Endothelial cell of umbilical vein (primary cell): ENCODE measurements around the gene DPPA2. TPM values are rescaled to one million over a fixed set of nuclear protein-coding genes. Genes with fewer than 3 reads are reported as not detected.

Source experiments
- BruUV-seq: library from RNA; stranded (reverse); fragments of 400-500 nt; replicated peaks from 2 replicates; lab custom pipeline; 2021; lab: Mats Ljungman, UMichigan
- CTCF ChIA-PET: fragments of 300-600, 350-600 bp; sonication (Branson Sonifier 250); formaldehyde crosslinking; loops from one replicate; lab custom pipeline; 2021; ENCODE audit warnings: antibody characterized with exemption, inconsistent platforms; lab: Charles Lee
- POLR2A ChIA-PET: fragments of 300-600, 350-600 bp; sonication (Branson Sonifier 250); formaldehyde crosslinking; loops from one replicate; lab custom pipeline; 2021; ENCODE audit warnings: antibody characterized with exemption, inconsistent platforms; lab: Charles Lee
- DNase-seq: peaks from one replicate; pipeline ENCODE4 v3.0.0-alpha.2; 2011; ENCODE audit warnings: low read depth, low spot score
- FAIRE-seq: peaks from 2 replicates; lab custom pipeline; 2011; peaks lifted over from hg19 to GRCh38; lab: Jason Lieb, UNC
- H2AFZ ChIP-seq: 2 replicates; pipeline ENCODE4 v1.6.0; 2012; ENCODE audit warnings: low read depth, low read length, control low read depth, inconsistent platforms
- H3K27ac ChIP-seq: 2 replicates; pipeline ENCODE4 v1.5.1; 2011; ENCODE audit warnings: low read depth, mild to moderate bottlenecking, control low read depth, low read length, moderate library complexity; ENCODE audit not compliant: insufficient read depth
- H3K27me3 ChIP-seq, 2 experiments: 2 replicates each; pipeline versions ENCODE4 v1.6.0 to v1.6.1; 2011; ENCODE audit warnings: low read length in 2 of 2, mixed read lengths in 1 of 2; ENCODE audit not compliant: control insufficient read depth in 2 of 2, insufficient read depth in 2 of 2
- H3K36me3 ChIP-seq, 2 experiments: 2 replicates in 1 of 2; 3 replicates in 1 of 2; pipeline ENCODE4 v1.5.1; 2011; ENCODE audit warnings: low read length in 2 of 2, mild to moderate bottlenecking in 1 of 2, moderate library complexity in 1 of 2; ENCODE audit not compliant: control insufficient read depth in 2 of 2, insufficient read depth in 2 of 2; ENCODE audit errors: extremely low read depth in 1 of 2
- H3K4me1 ChIP-seq: 3 replicates; pipeline ENCODE4 v1.5.1; 2011; ENCODE audit warnings: mild to moderate bottlenecking, low read length; ENCODE audit not compliant: control insufficient read depth, insufficient read depth; ENCODE audit errors: extremely low read depth
- H3K4me2 ChIP-seq: 2 replicates; pipeline ENCODE4 v1.6.1; 2011; ENCODE audit warnings: low read length, control low read depth, mixed read lengths; ENCODE audit not compliant: insufficient read depth
- H3K4me3 ChIP-seq, 3 experiments: fragments of 200-600 bp in 1 of 3; sonication (generic), shearing (Covaris generic) in 1 of 3; replicated peaks in 1 of 3; 2 replicates each; pipeline ENCODE4 v1.5.1; 2011 to 2016; ENCODE audit warnings: control low read depth in 3 of 3, low read length in 3 of 3, mild to moderate bottlenecking in 2 of 3, inconsistent platforms in 1 of 3, low read depth in 1 of 3, moderate library complexity in 1 of 3; ENCODE audit not compliant: insufficient read depth in 1 of 3
- H3K79me2 ChIP-seq: 2 replicates; pipeline ENCODE4 v1.6.0; 2012; ENCODE audit warnings: low read length, inconsistent platforms; ENCODE audit not compliant: control insufficient read depth, insufficient read depth
- H3K9ac ChIP-seq: replicated peaks from 2 replicates; pipeline ENCODE3; 2011; ENCODE audit warnings: low read length, control low read depth; ENCODE audit not compliant: insufficient read depth; ENCODE audit errors: extremely low read depth
- H3K9me1 ChIP-seq: replicated peaks from 3 replicates; pipeline ENCODE4 v1.6.0; 2011; ENCODE audit warnings: mild to moderate bottlenecking, low read length; ENCODE audit not compliant: control insufficient read depth, insufficient read depth; ENCODE audit errors: extremely low read depth
- H3K9me3 ChIP-seq: replicated peaks from 2 replicates; pipeline ENCODE4 v1.5.1; 2012; ENCODE audit warnings: low read length, inconsistent platforms; ENCODE audit not compliant: control insufficient read depth, insufficient read depth
- H4K20me1 ChIP-seq: replicated peaks from 2 replicates; pipeline ENCODE3; 2011; ENCODE audit warnings: mild to moderate bottlenecking, low read length; ENCODE audit not compliant: control insufficient read depth, insufficient read depth; ENCODE audit errors: extremely low read depth
- CTCF ChIP-seq, 2 donors: IDR thresholded peaks; 1 replicate in 1 of 2; 2 replicates in 1 of 2; pipeline ENCODE4 v1.5.1; 2011; ENCODE audit warnings: low read length in 2 of 2, mild to moderate bottlenecking in 2 of 2, moderate library complexity in 2 of 2, control low read depth in 1 of 2, inconsistent platforms in 1 of 2, low read depth in 1 of 2; ENCODE audit not compliant: insufficient read depth in 1 of 2; ENCODE audit errors: extremely low read depth in 1 of 2
- EZH2 ChIP-seq: IDR thresholded peaks from 2 replicates; pipeline ENCODE4 v1.6.1; 2012; ENCODE audit warnings: borderline replicate concordance, low read depth, mild to moderate bottlenecking, moderate library complexity, low read length, inconsistent platforms; ENCODE audit not compliant: severe bottlenecking
- FOS ChIP-seq: IDR thresholded peaks from 2 replicates; pipeline ENCODE4 v1.6.1; 2011; ENCODE audit warnings: mild to moderate bottlenecking, low read length, moderate library complexity, borderline replicate concordance; ENCODE audit not compliant: insufficient read depth
- GATA2 ChIP-seq: IDR thresholded peaks from 2 replicates; pipeline ENCODE4 v1.7.0; 2011; ENCODE audit warnings: low read depth, mild to moderate bottlenecking, moderate library complexity, mixed read lengths, low read length; ENCODE audit not compliant: insufficient read length, insufficient read depth
- JUN ChIP-seq: IDR thresholded peaks from 2 replicates; pipeline ENCODE4 v1.6.1; 2011; ENCODE audit warnings: borderline replicate concordance, low read depth; ENCODE audit not compliant: insufficient read length, insufficient read depth
- MAX ChIP-seq: IDR thresholded peaks from 2 replicates; pipeline ENCODE4 v1.6.1; 2011; ENCODE audit not compliant: insufficient read depth, insufficient read length
- MYC ChIP-seq: IDR thresholded peaks from one replicate; pipeline ENCODE4 v1.6.1; 2011; ENCODE audit warnings: mild to moderate bottlenecking, low read depth, low read length
- POLR2A ChIP-seq: IDR thresholded peaks from 2 replicates; pipeline ENCODE4 v1.6.1; 2012; ENCODE audit warnings: low read depth, mild to moderate bottlenecking, control low read depth, low read length
- POLR2AphosphoS5 ChIP-seq: IDR thresholded peaks from 2 replicates; pipeline ENCODE4 v1.6.1; 2012; ENCODE audit warnings: low read depth, mild to moderate bottlenecking, control low read depth, low read length, moderate library complexity; ENCODE audit not compliant: insufficient read depth
- dilution Hi-C: fragments of 300-500 bp; cut with MboI; formaldehyde crosslinking; loops from one replicate; pipeline ENCODE4 v1.15.0; 2019; ENCODE audit warnings: low sequenced_read_pairs; ENCODE audit not compliant: extremely low pct_ligation_motif_present
- intact Hi-C: fragments of 100-400 bp; cut with micrococcal nuclease; formaldehyde crosslinking; loops from one replicate; pipeline ENCODE4 v1.10.0; 2022
- polyA plus RNA-seq, 4 experiments: library from polyadenylated mRNA; depleted of rRNA in 3 of 4; stranded (reverse) in 3 of 4; unstranded in 1 of 4; fragments of >200 nt; gene quantifications; 2 replicates each; pipeline versions ENCODE4 v1.2.1 to v1.2.3, GENCODE V29; 2011 to 2012; ENCODE audit warnings: missing spikeins in 1 of 4
- total RNA-seq: library from RNA; stranded (reverse); gene quantifications from 2 replicates; pipeline ENCODE4 v1.2.3, GENCODE V29; 2021

DPPA2 gene
- total and polyA plus RNA-seq, 2 donors (not counting 3 experiments of a cell fraction or from before 2014, with no cell fraction given), result not detected

GRCh38 chr3:109325109-109325508, 8.8 kb upstream of the DPPA2 start:
- no TSS peak for BruUV-seq
- POLR2A ChIA-PET, result no interaction called here
- dilution Hi-C loops, result no loop called here

GRCh38 chr3:109313061-109313460, 3.3 kb downstream of the DPPA2 start:
- H4K20me1 ChIP-seq, result no peaks in the 10 kb centered on the region
- no peaks in the 10 kb centered on the region for H3K36me3 ChIP-seq
- CTCF ChIA-PET, result no interaction called here
- POLR2A ChIA-PET, result no interaction called here
- intact Hi-C loops, result no loop called here
- no peak overlapping the region for H3K9ac ChIP-seq
- FAIRE-seq, result no peak
- no peaks in the 10 kb centered on the region for H3K79me2 ChIP-seq
- dilution Hi-C loops, result no loop called here
- no peak overlapping the region for H2AFZ ChIP-seq
- no TSS peak for BruUV-seq
- H3K4me2 ChIP-seq, result no peak overlapping the region
- TF ChIP-seq GATA2 (no peak), POLR2A (no peak), MAX (no peak), EZH2 (no peak), JUN (no peak), MYC (no peak), FOS (no peak), POLR2AphosphoS5 (no peak), CTCF (IDR thresholded peaks at IDR 0.05; ENCODE audit: extremely low read depth in 1 of 2, insufficient read depth in 1 of 2, low read depth in 1 of 2, low read length in 2 of 2) (no peak)
- H3K27me3 ChIP-seq, result no peaks in the 10 kb centered on the region
- peaks cover under 1% of the 10 kb centered on the region for H3K9me3 ChIP-seq
- no peaks in the 10 kb centered on the region for H3K4me1 ChIP-seq
- no peak overlapping the region for H3K4me3 ChIP-seq
- H3K27ac ChIP-seq, result no peak overlapping the region
- H3K9me1 ChIP-seq, result no peaks in the 10 kb centered on the region
- no peak for DNase-seq

More at GRCh38 chr3:109325109-109325508, 8.8 kb upstream of the DPPA2 start:
- DNase-seq, result no peak
- H3K4me2 ChIP-seq, result no peak overlapping the region
- H3K79me2 ChIP-seq, result no peaks in the 10 kb centered on the region
- H3K9ac ChIP-seq, result no peak overlapping the region
- H3K9me1 ChIP-seq, result no peaks in the 10 kb centered on the region
- H3K4me1 ChIP-seq, result no peaks in the 10 kb centered on the region
- no peaks in the 10 kb centered on the region for H3K36me3 ChIP-seq
- H3K9me3 ChIP-seq, result no peaks in the 10 kb centered on the region
- no peak for FAIRE-seq
- H4K20me1 ChIP-seq, result no peaks in the 10 kb centered on the region
- no peaks in the 10 kb centered on the region for H3K27me3 ChIP-seq
- no peak for TF ChIP-seq POLR2A
- no peak for TF ChIP-seq GATA2
- no peak for TF ChIP-seq JUN
- TF ChIP-seq POLR2AphosphoS5, result no peak
- no peak for TF ChIP-seq EZH2
- TF ChIP-seq MAX, result no peak
- TF ChIP-seq FOS, result no peak
- TF ChIP-seq MYC, result no peak
- H3K4me3 ChIP-seq, result no peak overlapping the region
- H3K27ac ChIP-seq, result no peak overlapping the region
- H2AFZ ChIP-seq, result no peak overlapping the region
- intact Hi-C loops, result no loop called here
- CTCF ChIA-PET, result no interaction called here
